Endometrial microvascular endothelial cells (primary cell): ENCODE results near the gene SLC25A48. TPM values are rescaled to one million over a fixed set of nuclear protein-coding genes. Genes with fewer than 3 reads are reported as not detected.

ENCODE experiments used
- total RNA-seq: library from RNA; depleted of rRNA; stranded (reverse); fragments of >200 nt; gene quantifications from one replicate; pipeline ENCODE4 v1.2.3, GENCODE V29; 2015; ENCODE audit errors: inconsistent ontology term

SLC25A48 gene
- total RNA-seq, 1 donor from 2014 or later, result not detected

Other genes starting within 250 kb of the SLC25A48 start
- not detected for gene IL9, start 61.2 kb downstream of the SLC25A48 start, total RNA-seq
- gene LECT2, start 120.3 kb downstream of the SLC25A48 start, total RNA-seq, result not detected
- 124 TPM for gene TGFBI, start 194.3 kb downstream of the SLC25A48 start, total RNA-seq